Ovary (tissue), 9 donors: ENCODE measurements around the gene RHBDD2. TPM values are rescaled to one million over a fixed set of nuclear protein-coding genes. Genes with fewer than 3 reads are reported as not detected.
A peak's percentile ranks its signal among the peaks of the same experiment; 100 is the strongest.
"Not testable (repeated sequence)": the region's sequence is repeated elsewhere in the genome, so short reads cannot be mapped to it uniquely, and the experiment has no call there.

Experiments used
- DNase-seq, 5 donors: peaks; one replicate each; pipeline ENCODE4 v3.0.0-alpha.2; 2019 to 2020
- H3K27ac ChIP-seq, 2 donors: fragments of 200-600 bp; one replicate each; pipeline versions ENCODE4 v1.5.1 to v1.8.0; 2019 to 2022
- H3K27me3 ChIP-seq: fragments of 200-600 bp; one replicate; pipeline ENCODE4 v1.8.0; 2022
- H3K36me3 ChIP-seq: fragments of 200-600 bp; sonication (generic); one replicate; pipeline ENCODE4 v1.5.1; 2019
- H3K4me1 ChIP-seq: one replicate; pipeline ENCODE4 v1.8.1; 2013; ENCODE audit warnings: mild to moderate bottlenecking, moderate library complexity; ENCODE audit not compliant: insufficient read depth
- H3K4me3 ChIP-seq: fragments of 200-600 bp; sonication (generic); one replicate; pipeline ENCODE4 v1.5.1; 2017
- H3K9me3 ChIP-seq, 2 donors: fragments of 200-600 bp in 1 of 2; sonication (generic) in 1 of 2; one replicate each; pipeline versions ENCODE4 v1.5.1 to v1.8.1; 2013 to 2019; ENCODE audit warnings: mild to moderate bottlenecking in 1 of 2, moderate library complexity in 1 of 2
- EP300 ChIP-seq: sonication (generic); formaldehyde crosslinking; IDR thresholded peaks from one replicate; pipeline ENCODE4 v1.6.1; 2017; ENCODE audit warnings: antibody characterized with exemption
- POLR2A ChIP-seq: fragments of 450-650 bp; IDR thresholded peaks from one replicate; pipeline ENCODE4 v1.6.1; 2017; ENCODE audit warnings: antibody characterized with exemption, mild to moderate bottlenecking, moderate library complexity
- WGBS, 3 donors: extraction: QIAGEN DNeasy Blood & Tissue Kit in 1 of 3; methylation state at CpG; one replicate each; pipeline versions ENCODE4 v1.1.5 to v1.1.7; 2013 to 2017; 5-methylcytosine and 5-hydroxymethylcytosine counted together
- intact Hi-C, 4 donors: fragments of 100-400 bp; cut with DNase I; formaldehyde crosslinking; loops; one replicate each; pipeline versions ENCODE4 v1.11.0 to v1.15.1; 2022 to 2023
- polyA plus RNA-seq, 2 donors: library from polyadenylated mRNA; stranded (reverse); fragments of 200-250 nt in 1 of 2; fragments of 350-450 nt in 1 of 2; fragmentation: Illumina TruSeq in 1 of 2; extraction: RNeasy Lipid Tissue Mini Kit (QIAGEN cat#74804) in 1 of 2; gene quantifications; one replicate each; pipeline ENCODE4 v1.2.3, GENCODE V29; 2013 to 2014
- total RNA-seq, 7 donors: library from RNA; depleted of rRNA in 2 of 7; stranded (reverse); fragments of >200 nt in 2 of 7; fragmentation: NEBNext Ultra II Directional in 3 of 7; extraction: Animal tissue kit (Norgen Biotek cat#: 25700) in 3 of 7; gene quantifications; one replicate each; pipeline versions ENCODE4 v1.1.0 to v1.2.4, GENCODE V29; 2016 to 2023
- TF ChIP-seq, protein P1 (sequence below), 3 donors: fragments of 450-650 bp in 2 of 3; fragments of 200-600 bp in 1 of 3; IDR thresholded peaks; one replicate each; pipeline versions ENCODE4 v1.5.1 to v1.8.0; 2016 to 2022; ENCODE audit warnings: antibody characterized with exemption in 3 of 3, mild to moderate bottlenecking in 1 of 3
- donor health status: DM: no; HTN: no; CAD: no; lungs with moderate emphysema.
- donor health status: DM: no; HTN: no; CAD: no.
- donor health status: Bipolar disorder and iron deficiency.
- donor health status: DM: yes; HTN: yes; CAD: no.
- donor health status: DM: no; HTN: no; CAD: no.
- donor health status: DM: yes; HTN: yes; CAD: no.

The RHBDD2 gene
- total and polyA plus RNA-seq, 9 donors, result 26.6 to 99.3 (median 70.0) TPM

DNA sequence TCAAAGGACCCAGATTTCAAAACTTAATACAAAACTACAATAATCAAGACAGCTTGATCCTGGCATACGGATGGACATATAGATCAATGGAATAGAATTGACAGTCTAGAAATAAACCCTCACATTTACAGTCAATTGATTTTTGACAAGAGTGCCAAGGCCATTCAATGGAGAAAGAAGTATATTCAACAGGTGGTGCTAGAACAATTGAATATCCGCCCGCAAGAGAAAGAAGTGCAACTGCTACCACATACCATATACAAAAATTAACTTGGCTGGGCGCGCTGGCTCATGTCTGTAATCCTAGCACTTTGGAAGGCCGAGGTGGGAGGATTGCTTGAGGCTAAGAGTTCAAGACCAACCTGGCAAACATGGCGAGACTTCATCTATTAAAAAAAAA lies 42.0 kb upstream of the RHBDD2 start:
- no peaks in the 10 kb centered on the region for H3K27me3 ChIP-seq
- no peak for TF ChIP-seq POLR2A
- TF ChIP-seq EP300, result no peak
- TF ChIP-seq, protein P1, sequence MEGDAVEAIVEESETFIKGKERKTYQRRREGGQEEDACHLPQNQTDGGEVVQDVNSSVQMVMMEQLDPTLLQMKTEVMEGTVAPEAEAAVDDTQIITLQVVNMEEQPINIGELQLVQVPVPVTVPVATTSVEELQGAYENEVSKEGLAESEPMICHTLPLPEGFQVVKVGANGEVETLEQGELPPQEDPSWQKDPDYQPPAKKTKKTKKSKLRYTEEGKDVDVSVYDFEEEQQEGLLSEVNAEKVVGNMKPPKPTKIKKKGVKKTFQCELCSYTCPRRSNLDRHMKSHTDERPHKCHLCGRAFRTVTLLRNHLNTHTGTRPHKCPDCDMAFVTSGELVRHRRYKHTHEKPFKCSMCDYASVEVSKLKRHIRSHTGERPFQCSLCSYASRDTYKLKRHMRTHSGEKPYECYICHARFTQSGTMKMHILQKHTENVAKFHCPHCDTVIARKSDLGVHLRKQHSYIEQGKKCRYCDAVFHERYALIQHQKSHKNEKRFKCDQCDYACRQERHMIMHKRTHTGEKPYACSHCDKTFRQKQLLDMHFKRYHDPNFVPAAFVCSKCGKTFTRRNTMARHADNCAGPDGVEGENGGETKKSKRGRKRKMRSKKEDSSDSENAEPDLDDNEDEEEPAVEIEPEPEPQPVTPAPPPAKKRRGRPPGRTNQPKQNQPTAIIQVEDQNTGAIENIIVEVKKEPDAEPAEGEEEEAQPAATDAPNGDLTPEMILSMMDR (IDR thresholded peaks at IDR 0.05), result no peak
- H3K36me3 ChIP-seq, result no peaks in the 10 kb centered on the region
- no peaks in the 10 kb centered on the region for H3K9me3 ChIP-seq
- intact Hi-C loops, result no loop called here
- H3K27ac ChIP-seq, result no peak overlapping the region
- 92 to 93% (median 92%) methylated on average over 7 of the region's 7 CpGs for WGBS, 3 donors
- H3K4me1 ChIP-seq, result no peaks in the 10 kb centered on the region
- no peak for DNase-seq
- H3K4me3 ChIP-seq, result no peak overlapping the region

- H3K4me3 ChIP-seq, H3K27me3 ChIP-seq, H3K9me3 ChIP-seq, H3K36me3 ChIP-seq, H3K4me1 ChIP-seq, H3K27ac ChIP-seq, intact Hi-C loops, DNase-seq: not testable (repeated sequence)
- 82 to 88% (median 82%) methylated on average over 14 of the region's 14 CpGs for WGBS, 3 donors
These were observed 40.4 kb upstream of the RHBDD2 start for GRCh38 chr7:75838281-75838930.

DNA sequence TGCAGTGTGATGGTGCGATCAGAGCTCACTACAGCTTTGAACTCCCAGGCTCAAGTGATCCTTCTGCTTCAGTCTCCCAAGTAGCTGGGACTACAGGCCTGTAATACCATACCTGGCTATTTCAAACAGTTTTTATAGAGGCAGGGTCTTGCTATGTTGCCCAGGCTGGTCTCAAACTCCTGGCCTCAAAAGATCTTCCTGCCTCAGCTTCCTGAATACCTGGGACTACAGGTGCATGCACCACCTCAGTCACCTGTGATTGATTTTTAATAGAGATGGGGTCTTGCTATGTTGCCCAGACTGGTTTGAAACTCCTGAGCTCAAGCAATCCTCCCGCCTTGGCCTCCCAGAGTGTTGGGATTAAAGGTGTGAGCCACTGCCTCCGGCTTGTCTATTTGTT lies 38.8 kb upstream of the RHBDD2 start:
- intact Hi-C loops, result loop anchor here in 1 of 4 donors (10.0 kb wide), 1 partner anchor 45 kb away; no protein-coding TSS in a partner anchor
- H3K36me3 ChIP-seq, result no peaks in the 10 kb centered on the region
- 93 to 94% (median 94%) methylated on average over 3 of the region's 3 CpGs for WGBS, 3 donors
- H3K9me3 ChIP-seq, result no peaks in the 10 kb centered on the region
- TF ChIP-seq, protein P1 (IDR thresholded peaks at IDR 0.05), result no peak
- TF ChIP-seq POLR2A (no peak), EP300 (no peak)
- H3K27me3 ChIP-seq, result no peaks in the 10 kb centered on the region
- peaks cover 9% of the 10 kb centered on the region for H3K4me1 ChIP-seq
- no peak overlapping the region for H3K27ac ChIP-seq
- no peak overlapping the region for H3K4me3 ChIP-seq
- no peak for DNase-seq

- WGBS, 3 donors, result 11 to 25% (median 21%) methylated on average over 8 of the region's 8 CpGs
- no peak overlapping the region for H3K4me3 ChIP-seq
- peak in 4 of 5 donors; percentile 25 to 52 (median 36) for DNase-seq
- peak overlapping the region; percentile 38 to 72 for H3K27ac ChIP-seq
- intact Hi-C loops, result loop anchor here in 1 of 4 donors (10.0 kb wide), 1 partner anchor 48 kb away; no protein-coding TSS in a partner anchor
- TF ChIP-seq, protein P1 (IDR thresholded peaks at IDR 0.05), result no peak
- no peak for TF ChIP-seq EP300
- no peaks in the 10 kb centered on the region for H3K36me3 ChIP-seq
- peaks cover 9% of the 10 kb centered on the region for H3K4me1 ChIP-seq
- H3K9me3 ChIP-seq, result no peaks in the 10 kb centered on the region
- H3K27me3 ChIP-seq, result no peaks in the 10 kb centered on the region
These were observed 35.9 kb upstream of the RHBDD2 start for GRCh38 chr7:75842836-75843446.

DNA sequence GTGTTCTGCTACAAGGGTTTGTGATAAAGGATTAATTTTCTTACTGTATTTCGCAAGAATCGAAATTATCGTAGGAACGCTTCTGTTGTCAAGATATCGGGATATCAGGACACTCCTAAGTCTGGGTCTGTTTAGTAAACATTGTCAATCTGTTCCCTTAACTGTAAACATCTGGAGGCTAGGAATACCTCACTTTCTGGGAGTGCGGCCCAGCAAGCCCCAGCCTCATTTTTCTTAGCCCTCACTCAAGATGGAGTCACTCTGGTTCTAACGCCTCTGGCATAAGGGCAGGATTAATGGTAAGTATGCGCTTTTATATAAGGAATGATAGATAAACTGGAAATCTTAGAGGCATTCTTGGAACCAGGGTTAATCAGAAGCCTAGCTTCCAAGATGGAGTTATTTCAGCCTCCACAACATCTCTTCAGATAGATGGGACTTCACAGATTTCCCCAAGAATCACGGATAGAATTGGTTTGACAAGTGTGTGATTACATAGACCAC lies 35.2 kb upstream of the RHBDD2 start:
- peak overlapping the region in 1 of 2 donors; percentile 72 for H3K27ac ChIP-seq
- TF ChIP-seq, protein P1 (IDR thresholded peaks at IDR 0.05), result no peak
- TF ChIP-seq POLR2A, result no peak

More for the DNA sequence above, 35.2 kb upstream of the RHBDD2 start:
- no peak for DNase-seq
- Histone ChIP-seq H3K4me3 (no peak overlapping the region), H3K36me3 (no peaks in the 10 kb centered on the region), H3K27me3 (no peaks in the 10 kb centered on the region), H3K9me3 (no peaks in the 10 kb centered on the region), H3K4me1 (peaks cover 9% of the 10 kb centered on the region)
- 48 to 68% (median 65%) methylated on average over 9 of the region's 9 CpGs for WGBS, 3 donors
- intact Hi-C loops, result loop anchor here in 1 of 4 donors (10.0 kb wide), 1 partner anchor 49 kb away; no protein-coding TSS in a partner anchor
